Hepatocyte (in vitro differentiated cells): Measurements from ENCODE around the gene BCAS3.

Experiments used
- CTCF ChIP-seq: fragments of 200-600 bp; sonication (generic); IDR thresholded peaks from 2 replicates; pipeline ENCODE4 v1.5.1; 2016; ENCODE audit warnings: antibody characterized with exemption, mild to moderate bottlenecking; ENCODE audit not compliant: poor library complexity
- EZH2 ChIP-seq: fragments of 200-600 bp; sonication (generic); IDR thresholded peaks from 2 replicates; pipeline ENCODE4 v1.6.1; 2016; ENCODE audit warnings: antibody characterized with exemption, mild to moderate bottlenecking, borderline replicate concordance
- EZH2phosphoT487 ChIP-seq: fragments of 200-600 bp; sonication (generic); IDR thresholded peaks from one replicate; pipeline ENCODE4 v1.6.1; 2018; ENCODE audit warnings: antibody characterized with exemption, mild to moderate bottlenecking, low read depth, moderate library complexity; ENCODE audit not compliant: unreplicated experiment, severe bottlenecking

GRCh38 chr17:61267847-61268246 lies 590.2 kb downstream of the BCAS3 start:
- no peak for TF ChIP-seq EZH2
- no peak for TF ChIP-seq CTCF
- TF ChIP-seq EZH2phosphoT487: no peak
